Activated B cell treated with CpG ODN at 0.5 μM for 24 hours (primary cell): ENCODE data around the gene VPS54. TPM values are rescaled to one million over a fixed set of nuclear protein-coding genes. Genes with fewer than 3 reads are reported as not detected.

ENCODE experiments used
- ATAC-seq: fragments of 200-7000 bp; cut with Tn5 transposase; one replicate; pipeline ENCODE4 v1.10.0; 2021; ENCODE audit warnings: low read depth, mild to moderate bottlenecking, moderate library complexity
- CTCF ChIA-PET: fragments of 350-600 bp; sonication (Branson Sonifier 250); formaldehyde crosslinking; loops from one replicate; lab custom pipeline; 2021; ENCODE audit warnings: antibody characterized with exemption; lab: Charles Lee
- POLR2A ChIA-PET: fragments of 350-600 bp; sonication (Branson Sonifier 250); formaldehyde crosslinking; loops from one replicate; lab custom pipeline; 2021; ENCODE audit warnings: antibody characterized with exemption; lab: Charles Lee
- DNase-seq: peaks from one replicate; pipeline ENCODE4 v3.0.0; 2022
- H3K27ac Mint-ChIP-seq: one replicate; pipeline ENCODE4 v1.8.0; 2020; ENCODE audit warnings: mixed read lengths
- H3K27me3 Mint-ChIP-seq: one replicate; pipeline ENCODE4 v1.8.0; 2021; ENCODE audit warnings: mixed read lengths
- H3K36me3 Mint-ChIP-seq: one replicate; pipeline ENCODE4 v1.8.0; 2021; ENCODE audit warnings: low read depth, mixed read lengths
- H3K4me1 Mint-ChIP-seq: one replicate; pipeline ENCODE4 v1.8.0; 2021; ENCODE audit warnings: mixed read lengths
- H3K4me3 Mint-ChIP-seq: one replicate; pipeline ENCODE4 v1.8.0; 2020; ENCODE audit warnings: mild to moderate bottlenecking, mixed read lengths
- H3K9me3 Mint-ChIP-seq: one replicate; pipeline ENCODE4 v1.8.0; 2020; ENCODE audit warnings: mixed read lengths
- CTCF ChIP-seq: fragments of 200-600 bp; IDR thresholded peaks from one replicate; pipeline ENCODE4 v1.8.0; 2022; ENCODE audit warnings: antibody characterized with exemption, mild to moderate bottlenecking
- intact Hi-C: fragments of 100-400 bp; cut with micrococcal nuclease; formaldehyde crosslinking; loops from one replicate; pipeline ENCODE4 v1.15.1; 2024
- total RNA-seq: library from RNA; stranded (reverse); gene quantifications from 2 replicates; pipeline ENCODE4 v1.2.3, GENCODE V29; 2022

The VPS54 gene
- total RNA-seq, 1 donor from 2014 or later, result 13.1 TPM

DNA sequence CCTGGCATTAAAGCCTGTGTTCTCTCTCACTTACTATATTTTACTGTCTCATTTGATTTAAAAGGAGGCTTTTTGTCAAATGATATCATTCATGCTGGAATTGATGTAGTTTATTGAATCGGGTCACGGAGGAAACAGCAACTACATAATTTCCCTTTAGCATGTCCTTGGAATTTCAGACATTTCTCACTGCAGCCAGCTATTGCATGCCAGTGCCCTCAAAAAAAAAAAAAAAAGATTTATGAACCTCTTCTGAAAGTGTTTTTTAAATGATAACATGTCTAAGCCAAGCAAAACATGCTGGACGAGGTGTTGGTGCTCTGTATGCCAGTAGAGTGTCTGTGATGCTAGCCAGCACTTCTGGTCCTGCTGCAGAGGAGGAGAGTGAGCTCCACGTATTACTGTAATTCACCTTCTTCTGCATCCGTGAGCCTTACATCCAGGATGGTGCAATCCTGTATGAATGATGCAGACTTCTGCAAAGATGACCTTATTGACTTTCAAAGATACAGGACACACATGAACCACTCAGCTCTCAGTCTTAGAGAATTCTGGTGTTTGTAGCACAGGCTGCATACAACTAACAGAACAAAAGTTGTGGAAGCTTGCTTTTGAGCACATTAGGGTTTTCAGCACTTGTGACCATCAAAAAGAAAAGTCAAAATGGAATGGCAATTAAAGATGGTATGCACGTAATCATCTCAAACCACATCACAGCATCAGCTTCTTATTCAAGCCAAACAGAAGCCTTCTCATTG is 146.5 kb downstream of the VPS54 start:
- no peak for DNase-seq
- CTCF ChIA-PET, result no interaction called here
- no peaks in the 10 kb centered on the region for H3K27me3 Mint-ChIP-seq
- intact Hi-C loops, result no loop called here
- no peak for TF ChIP-seq CTCF
- H3K4me1 Mint-ChIP-seq, result peaks cover 2% of the 10 kb centered on the region
- H3K9me3 Mint-ChIP-seq, result no peaks in the 10 kb centered on the region
- H3K27ac Mint-ChIP-seq, result no peak overlapping the region
- no peak overlapping the region for H3K4me3 Mint-ChIP-seq
- ATAC-seq, result no peak
- POLR2A ChIA-PET, result no interaction called here
- H3K36me3 Mint-ChIP-seq, result peaks cover 63% of the 10 kb centered on the region

- Mint-ChIP-seq H3K4me1 (peaks cover 2% of the 10 kb centered on the region), H3K4me3 (no peak overlapping the region), H3K9me3 (no peaks in the 10 kb centered on the region), H3K27me3 (no peaks in the 10 kb centered on the region), H3K36me3 (peaks cover 56% of the 10 kb centered on the region), H3K27ac (no peak overlapping the region)
- ChIA-PET POLR2A (interaction anchor here (0.6 kb wide), 1 partner anchor 170 kb away, joined by 3 read pairs; no protein-coding TSS in a partner anchor), CTCF (no interaction called here)
- intact Hi-C loops, result no loop called here
- no peak for DNase-seq
- no peak for ATAC-seq
- no peak for TF ChIP-seq CTCF
These were observed 147.4 kb downstream of the VPS54 start for GRCh38 chr2:63871864-63872263.

DNA sequence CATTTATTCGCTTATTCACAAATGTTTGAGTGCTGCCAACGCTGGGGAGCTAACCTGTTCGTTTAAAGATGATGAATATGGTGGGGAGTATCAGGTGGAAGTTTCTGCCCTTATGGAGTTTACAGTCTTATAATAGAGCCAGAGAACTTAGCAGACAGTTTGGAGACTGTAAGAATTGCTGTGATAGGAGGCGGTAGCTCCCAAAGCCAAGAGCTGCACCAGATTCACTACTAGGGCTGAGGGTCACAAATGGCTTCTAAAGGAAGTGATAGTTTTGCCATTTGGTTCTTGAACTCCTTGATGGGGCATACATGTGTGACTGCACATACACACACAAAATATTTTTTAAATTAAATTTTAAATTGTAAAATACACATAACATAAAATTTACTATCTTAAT is 148.5 kb downstream of the VPS54 start:
- ATAC-seq (no peak), DNase-seq (no peak)
- H3K27me3 Mint-ChIP-seq, result no peaks in the 10 kb centered on the region
- POLR2A ChIA-PET, result no interaction called here
- CTCF ChIA-PET, result no interaction called here
- peaks cover 56% of the 10 kb centered on the region for H3K36me3 Mint-ChIP-seq
- peaks cover 9% of the 10 kb centered on the region for H3K4me1 Mint-ChIP-seq
- no peak overlapping the region for H3K4me3 Mint-ChIP-seq
- H3K27ac Mint-ChIP-seq, result no peak overlapping the region
- intact Hi-C loops, result no loop called here
- H3K9me3 Mint-ChIP-seq, result no peaks in the 10 kb centered on the region
- no peak for TF ChIP-seq CTCF

DNA sequence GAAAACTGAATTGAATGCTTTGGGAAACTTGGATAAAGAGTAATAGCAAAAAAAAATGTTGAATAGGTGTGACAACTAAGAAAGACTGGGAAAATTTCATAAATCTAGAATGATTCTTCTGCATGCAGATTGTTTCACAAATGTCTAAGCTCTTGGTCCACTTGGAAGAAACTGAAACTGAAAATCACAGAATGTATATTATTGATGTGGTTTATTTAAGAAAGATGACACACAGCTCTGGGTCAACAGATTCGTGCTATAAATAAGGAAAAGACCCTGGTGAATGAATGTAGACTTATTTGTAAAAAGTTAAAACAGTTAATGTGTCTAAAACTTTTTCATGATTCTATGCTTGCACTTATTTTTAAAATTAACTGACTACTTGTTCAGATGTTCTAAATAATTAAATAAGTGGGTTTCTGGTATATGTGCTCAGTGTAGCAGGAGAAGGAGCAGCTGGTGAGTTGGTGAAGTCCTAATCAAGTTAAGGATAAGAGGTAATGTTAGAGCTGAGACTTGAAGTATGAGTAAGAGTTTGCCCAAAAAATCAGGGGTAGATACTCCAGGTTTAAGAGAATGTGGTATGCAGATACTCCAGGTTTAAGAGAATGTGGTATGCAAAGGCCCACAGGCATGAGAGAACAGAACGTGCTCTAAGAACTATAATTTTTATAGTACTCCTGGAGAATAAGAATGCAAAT is 153.1 kb downstream of the VPS54 start:
- no peak for DNase-seq
- no peak overlapping the region for H3K4me3 Mint-ChIP-seq
- intact Hi-C loops, result no loop called here
- H3K9me3 Mint-ChIP-seq, result no peaks in the 10 kb centered on the region
- ChIA-PET CTCF (interaction anchor here (0.7 to 1.5 kb wide), 3 partner anchors 167 to 176 kb away, joined by 3 read pairs; no protein-coding TSS in a partner anchor), POLR2A (interaction anchor here (0.9 kb wide), 1 partner anchor 25 kb away, joined by 3 read pairs; the partner anchor contains the start of gene UGP2)
- peaks cover 7% of the 10 kb centered on the region for H3K4me1 Mint-ChIP-seq
- H3K27me3 Mint-ChIP-seq, result no peaks in the 10 kb centered on the region
- no peak overlapping the region for H3K27ac Mint-ChIP-seq
- no peak for TF ChIP-seq CTCF
- ATAC-seq, result no peak
- peaks cover 49% of the 10 kb centered on the region for H3K36me3 Mint-ChIP-seq

DNA sequence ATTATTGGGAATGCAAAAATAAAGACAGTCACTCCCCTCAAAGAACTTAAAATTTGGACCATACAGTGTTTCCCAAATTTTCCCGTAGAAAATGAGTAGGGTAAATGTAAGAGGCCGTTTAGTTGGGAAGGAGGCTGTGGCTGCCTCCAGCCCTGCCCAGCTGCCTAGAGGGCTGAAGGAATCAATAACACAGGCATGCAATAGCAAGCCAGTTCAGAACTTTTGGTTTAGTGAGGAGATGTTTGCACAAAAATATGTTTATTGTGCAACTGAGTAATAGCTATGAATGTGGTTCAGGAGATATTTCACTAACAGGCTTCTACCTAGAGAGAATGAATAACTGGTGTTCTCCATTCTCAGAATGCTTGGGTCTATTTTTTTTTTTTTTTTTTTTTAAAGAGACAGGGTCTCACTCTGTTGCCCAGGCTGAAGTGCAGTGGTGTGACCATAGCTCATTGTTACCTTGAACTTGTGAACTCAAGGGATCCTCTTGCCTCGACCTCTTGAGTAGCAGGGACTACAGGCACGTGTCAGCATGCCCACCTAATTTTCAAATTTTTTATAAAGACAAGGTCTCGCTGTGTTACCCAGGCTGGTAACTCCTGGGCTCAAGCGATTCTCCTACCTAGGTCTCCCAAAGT is 153.9 kb downstream of the VPS54 start:
- DNase-seq (no peak), ATAC-seq (no peak)
- H3K4me3 Mint-ChIP-seq, result no peak overlapping the region
- no peak overlapping the region for H3K27ac Mint-ChIP-seq
- TF ChIP-seq CTCF, result no peak
- no peaks in the 10 kb centered on the region for H3K27me3 Mint-ChIP-seq
- H3K9me3 Mint-ChIP-seq, result no peaks in the 10 kb centered on the region
- ChIA-PET CTCF (interaction anchor here (1.3 to 2.0 kb wide), 2 partner anchors 166 to 172 kb away, joined by 3 to 12 read pairs; no protein-coding TSS in a partner anchor), POLR2A (no interaction called here)
- H3K4me1 Mint-ChIP-seq, result peaks cover 7% of the 10 kb centered on the region
- H3K36me3 Mint-ChIP-seq, result peaks cover 46% of the 10 kb centered on the region
- intact Hi-C loops, result no loop called here
